ENCODE results near the gene RNF212.
A peak's percentile ranks its signal among the peaks of the same experiment; 100 is the strongest.
"Not testable (repeated sequence)": the region's sequence is repeated elsewhere in the genome, so short reads cannot be mapped to it uniquely, and the experiment has no call there.

Gene RNF212, protein sequence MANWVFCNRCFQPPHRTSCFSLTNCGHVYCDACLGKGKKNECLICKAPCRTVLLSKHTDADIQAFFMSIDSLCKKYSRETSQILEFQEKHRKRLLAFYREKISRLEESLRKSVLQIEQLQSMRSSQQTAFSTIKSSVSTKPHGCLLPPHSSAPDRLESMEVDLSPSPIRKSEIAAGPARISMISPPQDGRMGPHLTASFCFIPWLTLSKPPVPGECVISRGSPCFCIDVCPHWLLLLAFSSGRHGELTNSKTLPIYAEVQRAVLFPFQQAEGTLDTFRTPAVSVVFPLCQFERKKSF

DNA sequence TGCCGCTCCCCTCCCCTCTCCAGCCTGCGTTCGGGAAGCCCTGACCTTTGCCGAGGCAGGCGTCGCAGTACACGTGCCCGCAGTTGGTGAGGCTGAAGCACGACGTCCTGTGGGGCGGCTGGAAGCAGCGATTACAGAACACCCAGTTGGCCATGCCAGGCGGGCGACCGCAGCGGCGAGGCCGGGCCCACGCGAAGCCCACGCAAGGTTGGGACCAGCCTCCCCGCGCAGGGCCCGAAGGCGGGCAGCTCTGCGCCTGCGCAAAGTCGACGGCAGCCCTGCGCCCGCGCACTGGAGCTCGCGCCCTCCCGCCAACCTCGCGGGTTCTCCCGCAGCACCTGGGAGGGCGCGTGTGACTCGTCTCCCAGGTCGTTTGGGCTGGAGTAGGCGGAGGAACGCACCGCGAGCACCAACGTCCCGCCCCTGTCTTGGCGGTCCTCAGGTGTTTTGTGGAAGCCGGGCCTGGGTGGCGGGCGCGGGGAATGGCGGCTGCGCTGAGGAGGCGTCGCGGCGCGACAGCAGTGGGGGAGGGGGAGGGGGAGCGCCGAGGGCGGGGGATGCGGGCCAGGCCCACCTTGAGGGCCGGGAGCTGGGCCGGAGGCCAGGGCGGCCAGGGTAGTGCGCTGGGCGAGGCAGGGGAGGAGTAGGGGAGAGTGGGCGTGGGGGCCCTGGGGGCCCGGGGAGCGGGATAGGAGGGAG lies at the start of gene RNF212:
RNF212 (minus strand) TSS at position 254 of the 699 bp plus-strand sequence; CDS start at position 154, 100 bp downstream.
- DNase-seq (ENCODE audit: extremely low read depth in 1 of 2, low read depth in 1 of 2) = peak in 1 of 2 donors; percentile 30

DNA sequence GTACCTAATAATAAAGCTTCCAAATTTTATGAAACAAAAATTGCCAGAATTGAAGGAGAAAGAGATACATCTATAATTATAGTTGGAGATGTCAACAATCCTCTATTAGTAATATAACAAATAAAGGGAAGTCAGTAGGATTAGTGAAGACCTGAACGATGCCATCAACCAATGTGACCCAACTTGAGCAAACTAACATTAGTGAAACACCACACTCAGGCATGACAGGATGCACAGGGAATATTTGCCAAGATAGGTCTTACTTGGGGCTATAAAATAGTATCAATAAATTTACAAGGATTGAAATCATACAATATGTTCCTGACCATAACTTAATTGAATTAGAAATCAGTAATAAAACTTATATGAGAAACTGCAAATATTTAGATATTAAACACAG lies 47.0 kb upstream of the RNF212 start:
- no peak for DNase-seq (ENCODE audit: extremely low read depth in 1 of 2, low read depth in 1 of 2)

- no peak for DNase-seq (ENCODE audit: extremely low read depth in 1 of 2, low read depth in 1 of 2)
Measured at GRCh38 chr4:1156069-1156468, 42.7 kb upstream of the RNF212 start.

GRCh38 chr4:1155314-1155713 lies 42.0 kb upstream of the RNF212 start:
- DNase-seq (ENCODE audit: extremely low read depth in 1 of 2, low read depth in 1 of 2) = no peak

- DNase-seq (ENCODE audit: extremely low read depth in 1 of 2, low read depth in 1 of 2) = no peak
Measured at GRCh38 chr4:1154523-1155182, 41.3 kb upstream of the RNF212 start.

- DNase-seq (ENCODE audit: extremely low read depth in 1 of 2, low read depth in 1 of 2) = no peak
Measured at GRCh38 chr4:1154126-1154522, 40.8 kb upstream of the RNF212 start.

- no peak for DNase-seq (ENCODE audit: extremely low read depth in 1 of 2, low read depth in 1 of 2)
Measured at GRCh38 chr4:1153567-1154090, 40.3 kb upstream of the RNF212 start.

GRCh38 chr4:1152290-1152689 lies 38.9 kb upstream of the RNF212 start:
- DNase-seq (ENCODE audit: extremely low read depth in 1 of 2, low read depth in 1 of 2) = no peak

GRCh38 chr4:1151541-1151940 lies 38.2 kb upstream of the RNF212 start:
- no peak for DNase-seq (ENCODE audit: extremely low read depth in 1 of 2, low read depth in 1 of 2)

DNA sequence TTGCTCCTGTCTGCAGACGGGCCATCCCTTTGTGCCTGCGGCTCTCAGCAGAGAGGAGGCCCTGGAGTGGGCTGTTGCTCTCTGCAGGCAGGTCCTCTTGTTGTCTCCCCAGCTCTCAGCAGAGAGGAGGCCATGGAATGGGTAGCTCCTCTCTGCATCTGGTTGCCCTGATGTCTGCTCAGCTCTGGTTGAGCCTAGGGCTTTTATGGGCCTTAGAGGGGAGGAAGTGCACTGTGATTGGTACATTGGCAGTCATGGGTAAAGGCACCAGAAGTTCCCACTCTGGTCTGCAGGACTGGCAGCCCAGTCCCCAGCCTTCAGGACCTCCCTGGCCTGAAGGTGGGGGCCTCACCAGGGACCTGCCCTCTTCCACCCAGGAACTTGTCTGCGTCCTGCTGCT lies 37.5 kb upstream of the RNF212 start:
- DNase-seq (ENCODE audit: extremely low read depth in 1 of 2, low read depth in 1 of 2) = no peak

DNA sequence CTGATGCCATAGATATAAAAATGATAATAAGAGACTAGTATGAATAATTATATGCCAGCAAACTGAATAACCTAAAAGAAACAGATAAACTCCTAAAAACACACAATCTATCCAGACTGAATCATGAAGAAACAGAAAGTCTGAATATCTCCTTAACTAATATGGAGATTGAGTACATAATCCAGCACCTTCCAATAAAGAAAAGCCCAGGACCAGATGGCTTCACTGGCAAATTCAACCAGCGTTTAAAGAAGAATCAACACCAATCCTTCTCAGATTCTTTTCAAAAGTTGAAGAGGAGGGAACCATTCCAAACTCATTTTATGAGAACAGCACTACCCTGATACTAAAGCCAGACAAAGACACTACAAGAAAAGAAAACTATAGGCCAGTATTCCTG lies 26.5 kb upstream of the RNF212 start:
- no peak for DNase-seq (ENCODE audit: extremely low read depth in 1 of 2, low read depth in 1 of 2)

- no peak for DNase-seq (ENCODE audit: extremely low read depth in 1 of 2, low read depth in 1 of 2)
Measured at GRCh38 chr4:1137850-1138249, 24.5 kb upstream of the RNF212 start.

DNA sequence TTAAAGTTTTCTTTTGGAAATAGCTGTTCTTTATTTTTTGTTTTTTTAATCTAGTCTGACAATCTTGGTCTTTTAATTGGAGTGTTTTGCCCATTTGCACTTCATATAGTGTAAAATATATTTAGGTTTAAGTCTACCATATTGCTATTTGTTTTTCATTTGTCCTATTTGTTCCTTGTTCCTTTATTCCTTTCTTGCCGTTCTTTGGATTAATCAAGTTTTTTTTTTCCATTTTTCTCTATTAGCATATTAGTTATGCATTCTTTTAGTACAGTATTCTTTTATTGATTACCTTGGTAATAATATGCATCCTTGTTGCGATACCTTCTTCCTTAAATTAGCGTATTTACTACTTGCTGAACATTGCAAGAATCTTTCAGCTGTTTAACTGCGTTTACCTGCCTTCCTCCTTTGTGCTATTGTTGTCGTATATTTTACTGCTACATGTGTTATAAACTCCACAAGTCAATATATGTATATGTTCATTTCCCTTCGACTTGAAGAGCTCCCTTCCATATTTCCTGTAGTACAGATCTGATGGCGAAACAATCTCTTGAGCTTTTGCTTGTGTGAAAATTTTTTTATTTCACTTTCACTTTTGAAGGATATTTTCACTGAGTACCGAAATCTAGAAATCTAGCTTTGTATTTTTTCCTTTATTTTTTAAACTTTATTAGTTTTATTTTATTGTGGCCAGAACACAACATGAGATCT lies 23.9 kb upstream of the RNF212 start:
- DNase-seq (ENCODE audit: extremely low read depth in 1 of 2, low read depth in 1 of 2) = no peak

DNA sequence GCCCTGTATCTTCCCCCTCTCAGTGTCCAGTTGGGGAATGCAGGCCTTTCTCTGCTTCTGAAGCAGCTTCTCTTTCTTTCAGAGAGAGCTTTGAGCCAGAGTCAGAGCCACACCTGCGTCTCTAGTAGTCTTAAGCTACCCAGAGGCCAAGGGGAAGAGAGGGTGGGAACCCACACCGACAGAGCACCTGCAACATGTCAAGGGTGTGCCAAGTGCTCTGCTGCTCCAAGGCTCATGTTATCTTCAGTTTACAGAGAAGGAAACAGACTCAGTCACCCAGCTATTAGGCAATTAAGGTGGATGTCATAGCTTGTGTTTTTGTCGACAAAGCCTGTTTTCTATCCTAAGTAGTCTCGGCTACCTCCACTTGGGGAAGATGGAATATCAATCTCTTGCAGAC lies 22.7 kb upstream of the RNF212 start:
- DNase-seq (ENCODE audit: extremely low read depth in 1 of 2, low read depth in 1 of 2) = no peak

DNA sequence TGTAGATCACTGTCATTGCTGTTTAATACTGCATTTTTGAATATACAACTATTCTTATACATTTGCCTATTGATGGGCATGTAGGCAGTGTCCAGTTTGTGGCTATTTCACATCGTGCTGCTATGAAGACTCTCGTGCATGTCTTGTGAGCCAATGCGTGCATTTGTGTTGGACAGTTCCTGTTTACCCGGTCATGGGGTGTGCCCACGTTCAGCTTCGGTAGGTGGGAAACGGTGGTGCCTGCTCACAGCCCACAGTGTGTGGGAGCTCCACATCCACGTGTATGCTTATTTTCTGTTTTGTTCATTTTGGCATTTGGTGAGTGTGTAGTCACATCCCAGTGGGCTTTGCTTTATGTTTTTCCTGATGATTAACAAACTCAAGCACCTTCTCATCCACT lies 19.7 kb upstream of the RNF212 start:
- no peak for DNase-seq (ENCODE audit: extremely low read depth in 1 of 2, low read depth in 1 of 2)

DNA sequence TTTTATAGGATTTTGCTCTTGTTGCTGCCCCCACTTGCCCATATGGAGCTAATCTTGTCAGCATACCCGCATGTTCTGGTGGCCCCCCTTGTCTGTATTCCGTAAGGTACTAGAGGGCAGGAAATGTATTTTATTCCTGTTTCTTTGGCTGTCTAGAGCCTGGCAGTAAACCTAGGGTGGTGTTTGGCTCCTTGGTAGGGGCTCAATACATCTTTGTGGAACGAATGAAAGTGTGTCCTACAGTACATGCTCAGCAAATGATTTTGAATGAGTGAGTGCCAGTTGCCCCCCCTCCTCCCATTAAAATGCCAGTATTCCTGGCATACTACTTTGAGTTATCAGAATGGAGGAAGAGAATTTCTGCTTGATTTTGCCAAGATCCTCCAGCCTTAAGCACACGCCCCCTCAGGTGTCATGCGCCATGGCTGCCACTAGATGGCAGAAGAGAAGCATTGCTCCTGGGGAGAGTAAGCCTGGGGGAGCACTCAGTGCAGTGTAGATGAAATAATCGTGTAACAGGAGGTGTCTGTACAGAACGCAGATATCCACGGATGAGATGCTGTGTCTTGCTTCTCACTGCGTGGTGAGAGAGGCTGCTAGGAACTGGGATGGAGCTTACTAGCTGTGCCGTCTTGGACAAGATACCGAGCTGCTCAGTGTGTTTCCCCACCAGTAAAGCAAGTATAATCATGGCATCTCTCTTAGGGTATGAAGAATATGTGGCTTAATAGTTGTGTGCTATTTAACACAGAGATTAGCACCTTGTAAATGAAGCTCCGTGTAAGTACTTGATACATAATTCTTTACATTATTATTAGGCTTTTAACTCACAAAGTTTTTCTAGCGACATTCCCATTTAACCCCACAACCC lies 17.2 kb upstream of the RNF212 start:
- peak; percentile 41 to 53 for DNase-seq (ENCODE audit: extremely low read depth in 1 of 2, low read depth in 1 of 2)

DNA sequence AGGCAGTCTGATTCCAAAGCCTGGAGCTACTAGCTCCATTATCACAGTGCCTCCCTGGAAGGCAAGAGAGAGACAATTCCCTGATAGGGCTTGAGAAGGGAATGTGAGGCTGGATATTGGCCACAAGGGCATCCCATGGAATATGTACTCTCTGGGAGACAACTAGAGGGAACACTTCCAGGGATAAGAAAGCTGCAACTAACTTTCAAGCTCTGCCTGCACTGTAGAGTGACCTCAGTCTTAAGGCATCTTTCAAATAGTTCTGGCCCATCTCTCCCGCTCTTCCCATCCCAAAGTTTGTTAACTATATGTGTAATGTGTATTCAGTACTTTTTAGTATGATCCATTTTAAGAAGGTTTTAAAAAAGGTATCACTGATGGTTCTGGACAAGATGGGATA lies 13.1 kb upstream of the RNF212 start:
- no peak for DNase-seq (ENCODE audit: extremely low read depth in 1 of 2, low read depth in 1 of 2)

- DNase-seq (ENCODE audit: extremely low read depth in 1 of 2, low read depth in 1 of 2) = not testable (repeated sequence)
Measured at GRCh38 chr4:1125466-1125865, 12.1 kb upstream of the RNF212 start.

DNA sequence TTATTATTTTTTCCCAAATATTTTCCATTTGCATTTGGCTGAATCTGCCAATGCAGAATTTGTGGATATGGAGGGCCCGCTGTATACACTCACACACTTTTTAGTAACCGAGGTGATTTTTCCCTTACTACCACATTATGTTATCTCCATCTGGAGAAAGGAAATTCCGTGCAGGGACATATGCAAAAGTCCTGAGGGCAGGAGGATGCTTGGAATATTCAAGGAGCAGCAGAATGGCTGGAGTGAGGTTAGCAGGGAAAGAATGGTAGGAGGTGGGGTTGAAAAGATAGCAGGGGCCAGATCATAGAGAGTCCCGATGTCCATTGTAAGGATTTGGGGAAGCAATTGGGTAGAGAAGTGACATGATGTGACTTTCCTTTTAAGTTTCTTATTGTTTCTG lies 11.5 kb upstream of the RNF212 start:
- DNase-seq (ENCODE audit: extremely low read depth in 1 of 2, low read depth in 1 of 2) = no peak

DNA sequence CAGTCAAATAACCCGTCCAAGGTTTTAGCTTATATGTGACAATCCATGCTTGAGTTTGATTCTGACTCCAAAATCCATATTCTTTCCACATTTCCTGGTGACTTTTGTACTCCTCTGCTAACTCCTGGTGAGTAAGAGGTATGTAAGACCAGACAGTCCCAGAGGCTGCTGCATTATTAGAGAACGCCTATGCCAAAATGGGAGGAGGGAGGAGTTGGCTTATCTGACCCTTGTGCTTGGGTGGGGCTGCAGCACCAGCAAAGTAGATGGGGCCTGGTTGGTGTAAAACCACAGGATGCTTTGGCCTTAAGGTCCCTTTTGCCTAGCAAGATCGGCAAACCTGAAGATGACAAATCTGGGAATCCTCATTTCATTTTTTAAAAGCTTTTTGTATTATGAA lies 9.1 kb upstream of the RNF212 start:
- DNase-seq (ENCODE audit: extremely low read depth in 1 of 2, low read depth in 1 of 2) = no peak

Data from activated CD8-positive, alpha-beta memory T cell treated with anti-CD3 and anti-CD28 coated beads for 1 hour (primary cell).